ENCODE measurements around the gene ITGA7.

The ITGA7 gene

GRCh38 chr12:55723516-55724225, 16.0 kb upstream of the ITGA7 start:
- no peak for DNase-seq (ENCODE audit: low read depth)
- H3K4me3 ChIP-seq (replicated peaks; ENCODE audit: low read depth, low read length), result no peak overlapping the region
- TF ChIP-seq, protein P1, sequence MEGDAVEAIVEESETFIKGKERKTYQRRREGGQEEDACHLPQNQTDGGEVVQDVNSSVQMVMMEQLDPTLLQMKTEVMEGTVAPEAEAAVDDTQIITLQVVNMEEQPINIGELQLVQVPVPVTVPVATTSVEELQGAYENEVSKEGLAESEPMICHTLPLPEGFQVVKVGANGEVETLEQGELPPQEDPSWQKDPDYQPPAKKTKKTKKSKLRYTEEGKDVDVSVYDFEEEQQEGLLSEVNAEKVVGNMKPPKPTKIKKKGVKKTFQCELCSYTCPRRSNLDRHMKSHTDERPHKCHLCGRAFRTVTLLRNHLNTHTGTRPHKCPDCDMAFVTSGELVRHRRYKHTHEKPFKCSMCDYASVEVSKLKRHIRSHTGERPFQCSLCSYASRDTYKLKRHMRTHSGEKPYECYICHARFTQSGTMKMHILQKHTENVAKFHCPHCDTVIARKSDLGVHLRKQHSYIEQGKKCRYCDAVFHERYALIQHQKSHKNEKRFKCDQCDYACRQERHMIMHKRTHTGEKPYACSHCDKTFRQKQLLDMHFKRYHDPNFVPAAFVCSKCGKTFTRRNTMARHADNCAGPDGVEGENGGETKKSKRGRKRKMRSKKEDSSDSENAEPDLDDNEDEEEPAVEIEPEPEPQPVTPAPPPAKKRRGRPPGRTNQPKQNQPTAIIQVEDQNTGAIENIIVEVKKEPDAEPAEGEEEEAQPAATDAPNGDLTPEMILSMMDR (IDR thresholded peaks at IDR 0.05; ENCODE audit: low read length, missing control alignments), result no peak

GRCh38 chr12:55722948-55723347, 15.2 kb upstream of the ITGA7 start:
- TF ChIP-seq, protein P1 (IDR thresholded peaks at IDR 0.05; ENCODE audit: low read length, missing control alignments), result no peak
- DNase-seq (ENCODE audit: low read depth), result no peak
- no peak overlapping the region for H3K4me3 ChIP-seq (replicated peaks; ENCODE audit: low read depth, low read length)

DNA sequence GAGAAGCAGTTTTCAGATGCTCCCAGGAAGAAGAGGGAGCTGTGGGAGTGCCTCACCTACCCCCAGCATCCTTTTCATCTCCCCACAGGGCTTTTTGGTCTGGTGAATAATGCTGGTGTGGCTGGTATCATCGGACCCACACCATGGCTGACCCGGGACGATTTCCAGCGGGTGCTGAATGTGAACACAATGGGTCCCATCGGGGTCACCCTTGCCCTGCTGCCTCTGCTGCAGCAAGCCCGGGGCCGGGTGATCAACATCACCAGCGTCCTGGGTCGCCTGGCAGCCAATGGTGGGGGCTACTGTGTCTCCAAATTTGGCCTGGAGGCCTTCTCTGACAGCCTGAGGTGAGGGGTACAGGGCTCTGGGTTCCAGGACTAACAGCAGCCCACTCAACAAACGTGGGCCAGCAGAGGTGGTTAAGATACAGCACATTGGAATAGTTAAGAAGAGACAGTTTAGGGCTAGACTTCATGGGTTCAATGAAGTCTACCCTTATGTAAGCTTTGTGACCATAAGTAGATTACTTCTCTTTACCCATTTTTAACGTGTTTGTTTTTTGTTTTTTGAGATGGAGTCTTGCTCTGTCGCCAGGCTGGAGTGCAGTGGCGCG, 14.0 kb upstream of the ITGA7 start:
- TF ChIP-seq, protein P1 (IDR thresholded peaks at IDR 0.05; ENCODE audit: low read length, missing control alignments), result no peak
- H3K4me3 ChIP-seq (replicated peaks; ENCODE audit: low read depth, low read length), result no peak overlapping the region
- no peak for DNase-seq (ENCODE audit: low read depth)

DNA sequence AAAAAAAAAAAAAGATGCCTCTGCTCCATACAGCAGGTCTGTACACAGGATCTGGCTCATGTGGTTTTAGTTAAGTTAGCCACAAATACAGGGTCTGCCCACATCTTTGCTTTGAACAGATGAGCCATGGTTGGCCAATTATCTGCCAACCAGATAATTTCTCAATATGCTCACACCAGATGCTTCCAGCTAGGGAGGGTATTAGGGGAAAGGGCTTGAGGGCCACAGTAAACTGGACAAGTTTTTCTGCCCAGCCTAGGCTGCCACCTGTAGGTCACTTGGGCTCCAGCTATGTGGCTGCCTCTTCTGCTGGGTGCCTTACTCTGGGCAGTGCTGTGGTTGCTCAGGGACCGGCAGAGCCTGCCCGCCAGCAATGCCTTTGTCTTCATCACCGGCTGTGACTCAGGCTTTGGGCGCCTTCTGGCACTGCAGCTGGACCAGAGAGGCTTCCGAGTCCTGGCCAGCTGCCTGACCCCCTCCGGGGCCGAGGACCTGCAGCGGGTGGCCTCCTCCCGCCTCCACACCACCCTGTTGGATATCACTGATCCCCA, 13.3 kb upstream of the ITGA7 start:
- peak; percentile 90 for DNase-seq (ENCODE audit: low read depth)
- H3K4me3 ChIP-seq (replicated peaks; ENCODE audit: low read depth, low read length), result no peak overlapping the region
- TF ChIP-seq, protein P1 (IDR thresholded peaks at IDR 0.05; ENCODE audit: low read length, missing control alignments), result peak; percentile 62

GRCh38 chr12:55720071-55720564, 12.4 kb upstream of the ITGA7 start, which contains the start of gene RDH5:
TSS of gene RDH5 (plus strand) at chr12:55720393. CDS start at chr12:55721185, 792 bp downstream.
- no peak within 1 kb of the TSS for H3K4me3 ChIP-seq (replicated peaks; ENCODE audit: low read depth, low read length)
- TF ChIP-seq, protein P1 (IDR thresholded peaks at IDR 0.05; ENCODE audit: low read length, missing control alignments), result no peak
- DNase-seq (ENCODE audit: low read depth), result peak; percentile 83

DNA sequence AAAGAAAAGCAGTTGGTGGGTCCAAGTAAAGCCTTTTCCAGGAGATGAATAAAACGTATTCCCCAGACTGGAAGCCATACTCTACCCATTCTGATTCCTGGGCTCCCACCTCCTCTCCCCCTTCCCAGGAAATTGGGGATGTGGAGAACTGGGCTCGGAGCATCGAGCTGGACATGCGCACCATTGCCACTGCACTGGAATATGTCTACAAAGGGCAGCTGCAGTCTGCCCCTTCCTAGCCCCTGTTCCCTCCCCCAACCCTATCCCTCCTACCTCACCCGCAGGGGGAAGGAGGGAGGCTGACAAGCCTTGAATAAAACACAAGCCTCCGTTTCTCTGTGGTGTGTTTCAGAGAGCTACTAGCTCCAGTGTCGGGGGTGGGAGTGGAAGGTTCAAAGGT, 11.7 kb upstream of the ITGA7 start:
- H3K4me3 ChIP-seq (replicated peaks; ENCODE audit: low read depth, low read length), result no peak overlapping the region
- no peak for DNase-seq (ENCODE audit: low read depth)
- TF ChIP-seq, protein P1 (IDR thresholded peaks at IDR 0.05; ENCODE audit: low read length, missing control alignments), result no peak

Measured in fibroblast of pulmonary artery (primary cell).